Gastrocnemius medialis (tissue), 4 donors: Measurements from ENCODE around the gene HTR5A. TPM values are rescaled to one million over a fixed set of nuclear protein-coding genes. Genes with fewer than 3 reads are reported as not detected.
A peak's percentile ranks its signal among the peaks of the same experiment; 100 is the strongest.

ENCODE experiments used
- ATAC-seq, 2 donors: fragments of 150-250 bp; one replicate each; pipeline ENCODE4 v1.9.1; 2016
- DNase-seq, 2 donors: peaks; one replicate each; pipeline ENCODE4 v3.0.0-alpha.2; 2019
- H3K27ac ChIP-seq, 4 donors: fragments of 200-600 bp; sonication (generic); 1 replicate in 1 of 4; 2 replicates in 3 of 4; pipeline ENCODE4 v1.5.1; 2016 to 2018; ENCODE audit warnings: mild to moderate bottlenecking in 2 of 4, moderate library complexity in 1 of 4
- H3K27me3 ChIP-seq, 3 donors: fragments of 200-600 bp; sonication (generic) in 2 of 3; 1 replicate in 1 of 3; 2 replicates in 2 of 3; pipeline versions ENCODE4 v1.5.1 to v1.6.0; 2016 to 2019; ENCODE audit warnings: mild to moderate bottlenecking in 1 of 3, moderate library complexity in 1 of 3
- H3K36me3 ChIP-seq, 2 donors: fragments of 200-600 bp; sonication (generic) in 1 of 2; one replicate each; pipeline ENCODE4 v1.5.1; 2017 to 2018
- H3K4me1 ChIP-seq, 2 donors: fragments of 200-600 bp; sonication (generic) in 1 of 2; one replicate each; pipeline ENCODE4 v1.5.1; 2016 to 2017; ENCODE audit warnings: mild to moderate bottlenecking in 2 of 2
- H3K4me3 ChIP-seq, 4 donors: fragments of 200-600 bp; sonication (generic) in 3 of 4; 1 replicate in 1 of 4; 2 replicates in 3 of 4; pipeline ENCODE4 v1.5.1; 2016 to 2019; ENCODE audit warnings: mild to moderate bottlenecking in 2 of 4
- H3K9me3 ChIP-seq, 3 donors: fragments of 200-600 bp; sonication (generic) in 2 of 3; 1 replicate in 1 of 3; 2 replicates in 2 of 3; pipeline ENCODE4 v1.5.1; 2016 to 2019
- POLR2A ChIP-seq, 2 donors: fragments of 450-650 bp; IDR thresholded peaks; one replicate each; pipeline ENCODE4 v1.6.1; 2017; ENCODE audit warnings: antibody characterized with exemption in 2 of 2, mild to moderate bottlenecking in 2 of 2, moderate library complexity in 2 of 2
- in situ Hi-C, 4 donors: fragments of 200-750 bp; cut with MboI; loops; one replicate each; pipeline versions ENCODE4 v1.15.0 to v1.8.0; 2017; ENCODE audit warnings: low sequenced_read_pairs in 4 of 4
- intact Hi-C: fragments of 100-400 bp; cut with DNase I; formaldehyde crosslinking; loops from one replicate; pipeline ENCODE4 v1.15.1; 2023; ENCODE audit warnings: low total_unique reads
- total RNA-seq, 4 donors: library from RNA; depleted of rRNA; stranded (reverse); fragments of >200 nt; gene quantifications; one replicate each; pipeline versions ENCODE4 v1.1.0 to v1.2.3, GENCODE V29; 2016
- TF ChIP-seq, protein P1 (sequence below), 5 experiments: fragments of 450-650 bp in 3 of 5; fragments of 200-600 bp in 2 of 5; sonication (generic) in 2 of 5; IDR thresholded peaks in 4 of 5; conservative IDR thresholded peaks in 1 of 5; 1 replicate in 4 of 5; 2 replicates in 1 of 5; pipeline ENCODE4 v1.5.1; 2016 to 2019; ENCODE audit warnings: antibody characterized with exemption in 5 of 5, mild to moderate bottlenecking in 3 of 5, moderate library complexity in 3 of 5

HTR5A gene
- not detected for total RNA-seq

DNA sequence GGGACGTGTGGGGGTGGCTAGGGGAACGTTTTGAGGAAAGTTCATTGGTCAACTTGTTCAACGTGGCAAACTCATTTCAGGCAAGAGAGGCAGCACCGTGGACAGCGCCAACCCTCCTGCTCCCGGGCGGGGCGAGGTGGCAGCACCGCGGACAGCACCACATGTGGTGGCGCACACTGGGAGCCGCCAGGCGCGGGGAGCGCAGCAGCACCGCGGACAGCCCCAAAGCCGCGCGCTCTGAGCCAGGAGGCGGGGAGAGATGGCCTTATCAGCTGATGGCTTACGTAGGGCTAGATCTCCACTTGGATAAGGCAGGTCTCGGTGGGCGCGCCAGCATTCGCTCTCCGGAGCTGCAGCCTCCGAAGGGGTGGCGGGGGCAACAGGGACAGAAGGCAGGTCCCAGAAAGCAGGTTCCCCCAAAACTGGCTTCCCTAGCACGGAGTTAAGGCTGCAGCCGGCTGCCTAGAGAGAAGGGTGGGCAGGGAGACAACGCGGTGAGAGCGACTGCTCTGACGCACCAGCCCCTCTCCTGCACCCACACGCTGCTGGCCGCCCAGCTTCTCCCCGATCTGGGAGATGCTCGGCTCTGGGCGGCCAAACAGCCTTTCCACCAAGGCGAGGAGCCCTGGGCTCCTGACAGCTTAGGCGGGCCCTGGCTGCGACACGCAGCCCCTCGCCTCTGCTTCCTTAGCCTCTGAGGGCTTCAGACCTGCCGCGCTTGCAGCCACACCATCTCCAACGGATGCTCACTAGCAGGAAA lies at the start of gene HTR5A:
TSS of gene HTR5A (plus strand) at position 333 of the 760 bp plus-strand sequence. CDS start 576 bp downstream, outside the sequence.
- Histone ChIP-seq H3K4me1 (peaks cover 0 to 6% of the 10 kb centered on the region in 2 donors), H3K4me3 (no peak within 1 kb of the TSS), H3K27ac (no peak within 1 kb of the TSS), H3K27me3 (peaks cover 0 to 7% (median 3%) of the 10 kb centered on the region in 3 donors), H3K36me3 (no peaks in the 10 kb centered on the region), H3K9me3 (no peaks in the 10 kb centered on the region)
- in situ Hi-C loops: no loop called here
- peak in 1 of 2 donors; percentile 41 for ATAC-seq
- peak; percentile 6 to 20 for DNase-seq
- intact Hi-C loops: no loop called here
- TF ChIP-seq, protein P1, sequence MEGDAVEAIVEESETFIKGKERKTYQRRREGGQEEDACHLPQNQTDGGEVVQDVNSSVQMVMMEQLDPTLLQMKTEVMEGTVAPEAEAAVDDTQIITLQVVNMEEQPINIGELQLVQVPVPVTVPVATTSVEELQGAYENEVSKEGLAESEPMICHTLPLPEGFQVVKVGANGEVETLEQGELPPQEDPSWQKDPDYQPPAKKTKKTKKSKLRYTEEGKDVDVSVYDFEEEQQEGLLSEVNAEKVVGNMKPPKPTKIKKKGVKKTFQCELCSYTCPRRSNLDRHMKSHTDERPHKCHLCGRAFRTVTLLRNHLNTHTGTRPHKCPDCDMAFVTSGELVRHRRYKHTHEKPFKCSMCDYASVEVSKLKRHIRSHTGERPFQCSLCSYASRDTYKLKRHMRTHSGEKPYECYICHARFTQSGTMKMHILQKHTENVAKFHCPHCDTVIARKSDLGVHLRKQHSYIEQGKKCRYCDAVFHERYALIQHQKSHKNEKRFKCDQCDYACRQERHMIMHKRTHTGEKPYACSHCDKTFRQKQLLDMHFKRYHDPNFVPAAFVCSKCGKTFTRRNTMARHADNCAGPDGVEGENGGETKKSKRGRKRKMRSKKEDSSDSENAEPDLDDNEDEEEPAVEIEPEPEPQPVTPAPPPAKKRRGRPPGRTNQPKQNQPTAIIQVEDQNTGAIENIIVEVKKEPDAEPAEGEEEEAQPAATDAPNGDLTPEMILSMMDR (IDR thresholded peaks at IDR 0.05 in 4 of 5, conservative IDR thresholded peaks at IDR 0.05 in 1 of 5): no peak
- TF ChIP-seq POLR2A (IDR thresholded peaks at IDR 0.05): no peak

- in situ Hi-C loops (no loop called here), intact Hi-C loops (no loop called here)
- Histone ChIP-seq H3K4me1 (no peaks in the 10 kb centered on the region), H3K36me3 (no peaks in the 10 kb centered on the region), H3K27ac (no peak overlapping the region), H3K4me3 (no peak overlapping the region), H3K9me3 (no peaks in the 10 kb centered on the region), H3K27me3 (no peaks in the 10 kb centered on the region)
- ATAC-seq: no peak
- no peak for DNase-seq
- TF ChIP-seq, protein P1 (IDR thresholded peaks at IDR 0.05 in 4 of 5, conservative IDR thresholded peaks at IDR 0.05 in 1 of 5): no peak
- TF ChIP-seq POLR2A (IDR thresholded peaks at IDR 0.05): no peak
These were observed 49.1 kb upstream of the HTR5A start for GRCh38 chr7:155020996-155021395.

GRCh38 chr7:155021699-155022145 lies 48.4 kb upstream of the HTR5A start:
- Histone ChIP-seq H3K4me1 (no peaks in the 10 kb centered on the region), H3K4me3 (no peak overlapping the region), H3K27me3 (no peaks in the 10 kb centered on the region), H3K9me3 (no peaks in the 10 kb centered on the region), H3K27ac (no peak overlapping the region), H3K36me3 (no peaks in the 10 kb centered on the region)
- in situ Hi-C loops: no loop called here
- ATAC-seq (no peak), DNase-seq (no peak)
- intact Hi-C loops: no loop called here
- TF ChIP-seq, protein P1 (IDR thresholded peaks at IDR 0.05 in 4 of 5, conservative IDR thresholded peaks at IDR 0.05 in 1 of 5): no peak
- TF ChIP-seq POLR2A (IDR thresholded peaks at IDR 0.05): no peak

- intact Hi-C loops (no loop called here), in situ Hi-C loops (no loop called here)
- no peaks in the 10 kb centered on the region for H3K4me1 ChIP-seq
- no peak overlapping the region for H3K27ac ChIP-seq
- no peak for TF ChIP-seq POLR2A (IDR thresholded peaks at IDR 0.05)
- TF ChIP-seq, protein P1 (IDR thresholded peaks at IDR 0.05 in 4 of 5, conservative IDR thresholded peaks at IDR 0.05 in 1 of 5): no peak
- H3K36me3 ChIP-seq: no peaks in the 10 kb centered on the region
- no peak overlapping the region for H3K4me3 ChIP-seq
- DNase-seq: no peak
- ATAC-seq: no peak
- peaks cover 0 to 6% (median 0%) of the 10 kb centered on the region in 3 donors for H3K9me3 ChIP-seq
- no peaks in the 10 kb centered on the region for H3K27me3 ChIP-seq
These were observed 42.2 kb upstream of the HTR5A start for GRCh38 chr7:155027879-155028278.
